Neutrophil (primary cell): ENCODE measurements around the gene RSPH3.

Experiments
- H3K27ac ChIP-seq: fragments of 200-600 bp; sonication (generic); 2 replicates; pipeline ENCODE4 v1.5.1; 2016; ENCODE audit warnings: mild to moderate bottlenecking, moderate library complexity
- H3K27me3 ChIP-seq: fragments of 200-600 bp; sonication (generic); 2 replicates; pipeline ENCODE4 v1.6.0; 2016; ENCODE audit warnings: mild to moderate bottlenecking
- H3K36me3 ChIP-seq: fragments of 200-600 bp; sonication (generic); 2 replicates; pipeline ENCODE4 v1.5.1; 2017
- H3K4me1 ChIP-seq, 2 experiments: fragments of 200-600 bp in 1 of 2; sonication (generic) in 1 of 2; 1 replicate in 1 of 2; 2 replicates in 1 of 2; pipeline versions ENCODE4 v1.5.1 to v1.6.1; 2013 to 2016; ENCODE audit warnings: low read depth in 1 of 2, low read length in 1 of 2, mild to moderate bottlenecking in 1 of 2, moderate library complexity in 1 of 2; ENCODE audit not compliant: control insufficient read depth in 1 of 2, insufficient read depth in 1 of 2
- H3K4me3 ChIP-seq, 2 experiments: fragments of 200-600 bp in 1 of 2; sonication (generic) in 1 of 2; 1 replicate in 1 of 2; 2 replicates in 1 of 2; pipeline ENCODE4 v1.5.1; 2013 to 2016; ENCODE audit warnings: low read depth in 1 of 2, low read length in 1 of 2, mild to moderate bottlenecking in 1 of 2, moderate library complexity in 1 of 2
- H3K9me3 ChIP-seq: fragments of 200-600 bp; sonication (generic); 2 replicates; pipeline ENCODE4 v1.5.1; 2016
- TF ChIP-seq, protein P1 (sequence below): fragments of 200-600 bp; sonication (generic); IDR thresholded peaks from 2 replicates; pipeline ENCODE4 v1.5.1; 2016; ENCODE audit warnings: antibody characterized with exemption

The RSPH3 gene

DNA sequence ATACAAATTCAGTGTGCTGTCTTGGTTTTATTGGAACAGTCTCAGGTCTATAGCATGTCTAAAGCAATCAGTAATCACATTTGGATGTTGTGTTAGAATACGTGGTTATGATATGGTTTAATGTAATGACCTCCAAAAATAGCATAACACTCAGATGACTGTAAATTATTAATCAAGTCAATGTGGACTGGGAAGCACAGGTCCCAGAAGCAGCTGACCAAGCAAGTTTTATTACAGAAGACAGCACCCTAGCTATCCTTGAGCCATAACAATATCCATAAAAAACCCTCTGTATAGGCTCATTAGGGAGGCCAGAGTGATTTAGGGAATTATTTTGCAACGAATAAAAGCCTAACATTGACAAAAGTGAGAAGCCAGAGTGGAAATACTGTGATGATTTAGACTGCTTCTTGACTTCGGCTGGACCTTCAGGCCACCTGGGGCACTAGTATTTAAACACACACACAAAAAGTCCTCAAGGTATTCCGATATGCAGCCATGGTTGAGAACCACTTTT, 66.9 kb downstream of the RSPH3 start:
- Histone ChIP-seq H3K27ac (no peak overlapping the region), H3K9me3 (no peaks in the 10 kb centered on the region), H3K4me1 (no peaks in the 10 kb centered on the region), H3K27me3 (peaks cover 11% of the 10 kb centered on the region), H3K4me3 (no peak overlapping the region), H3K36me3 (no peaks in the 10 kb centered on the region)
- TF ChIP-seq, protein P1, sequence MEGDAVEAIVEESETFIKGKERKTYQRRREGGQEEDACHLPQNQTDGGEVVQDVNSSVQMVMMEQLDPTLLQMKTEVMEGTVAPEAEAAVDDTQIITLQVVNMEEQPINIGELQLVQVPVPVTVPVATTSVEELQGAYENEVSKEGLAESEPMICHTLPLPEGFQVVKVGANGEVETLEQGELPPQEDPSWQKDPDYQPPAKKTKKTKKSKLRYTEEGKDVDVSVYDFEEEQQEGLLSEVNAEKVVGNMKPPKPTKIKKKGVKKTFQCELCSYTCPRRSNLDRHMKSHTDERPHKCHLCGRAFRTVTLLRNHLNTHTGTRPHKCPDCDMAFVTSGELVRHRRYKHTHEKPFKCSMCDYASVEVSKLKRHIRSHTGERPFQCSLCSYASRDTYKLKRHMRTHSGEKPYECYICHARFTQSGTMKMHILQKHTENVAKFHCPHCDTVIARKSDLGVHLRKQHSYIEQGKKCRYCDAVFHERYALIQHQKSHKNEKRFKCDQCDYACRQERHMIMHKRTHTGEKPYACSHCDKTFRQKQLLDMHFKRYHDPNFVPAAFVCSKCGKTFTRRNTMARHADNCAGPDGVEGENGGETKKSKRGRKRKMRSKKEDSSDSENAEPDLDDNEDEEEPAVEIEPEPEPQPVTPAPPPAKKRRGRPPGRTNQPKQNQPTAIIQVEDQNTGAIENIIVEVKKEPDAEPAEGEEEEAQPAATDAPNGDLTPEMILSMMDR: no peak

DNA sequence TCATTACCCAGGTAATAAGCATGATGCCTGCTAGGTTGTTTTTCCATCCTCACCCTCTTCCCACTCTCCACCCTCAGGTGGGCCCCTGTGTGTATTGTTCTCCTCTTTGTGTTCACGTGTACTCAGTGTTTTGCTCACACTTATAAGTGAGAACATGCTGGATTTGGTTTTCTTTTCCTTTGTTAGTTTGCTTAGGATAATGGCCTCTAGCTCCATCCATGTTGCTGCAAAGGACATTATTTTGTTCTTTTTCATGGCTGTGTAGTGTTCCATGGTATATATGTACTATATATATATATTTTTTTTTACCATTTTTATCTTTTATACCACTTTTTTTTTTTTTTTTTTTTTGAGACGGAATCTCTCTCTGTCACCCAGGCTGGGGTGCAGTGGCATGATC, 71.9 kb downstream of the RSPH3 start:
- H3K4me3 ChIP-seq: no peak overlapping the region
- H3K4me1 ChIP-seq: peaks cover 0 to 3% of the 10 kb centered on the region in 2 experiments
- no peaks in the 10 kb centered on the region for H3K36me3 ChIP-seq
- no peaks in the 10 kb centered on the region for H3K9me3 ChIP-seq
- H3K27ac ChIP-seq: no peak overlapping the region
- no peaks in the 10 kb centered on the region for H3K27me3 ChIP-seq
- TF ChIP-seq, protein P1: no peak

DNA sequence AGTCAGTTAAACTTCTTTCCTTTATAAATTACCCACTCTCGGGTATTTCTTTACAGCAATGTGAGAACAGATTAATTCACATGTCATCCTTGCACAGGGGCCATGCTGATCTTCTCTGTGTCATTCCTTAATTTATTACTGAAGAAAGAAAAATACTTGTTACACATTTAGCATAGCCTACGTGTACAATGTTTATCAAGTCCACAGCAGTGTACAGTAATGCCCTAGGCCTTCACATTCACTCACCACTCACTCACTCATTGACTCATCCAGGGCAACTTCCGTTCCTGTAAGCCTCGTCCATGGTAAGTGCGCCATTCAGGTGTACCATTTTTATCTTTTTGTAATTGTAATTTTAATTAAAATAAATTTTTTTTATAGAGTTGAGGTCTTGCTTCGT, 73.6 kb downstream of the RSPH3 start:
- H3K27me3 ChIP-seq: no peaks in the 10 kb centered on the region
- no peak overlapping the region for H3K27ac ChIP-seq
- TF ChIP-seq, protein P1: no peak
- H3K4me1 ChIP-seq: peaks cover 0 to 3% of the 10 kb centered on the region in 2 experiments
- H3K4me3 ChIP-seq: no peak overlapping the region
- H3K36me3 ChIP-seq: no peaks in the 10 kb centered on the region
- no peaks in the 10 kb centered on the region for H3K9me3 ChIP-seq

DNA sequence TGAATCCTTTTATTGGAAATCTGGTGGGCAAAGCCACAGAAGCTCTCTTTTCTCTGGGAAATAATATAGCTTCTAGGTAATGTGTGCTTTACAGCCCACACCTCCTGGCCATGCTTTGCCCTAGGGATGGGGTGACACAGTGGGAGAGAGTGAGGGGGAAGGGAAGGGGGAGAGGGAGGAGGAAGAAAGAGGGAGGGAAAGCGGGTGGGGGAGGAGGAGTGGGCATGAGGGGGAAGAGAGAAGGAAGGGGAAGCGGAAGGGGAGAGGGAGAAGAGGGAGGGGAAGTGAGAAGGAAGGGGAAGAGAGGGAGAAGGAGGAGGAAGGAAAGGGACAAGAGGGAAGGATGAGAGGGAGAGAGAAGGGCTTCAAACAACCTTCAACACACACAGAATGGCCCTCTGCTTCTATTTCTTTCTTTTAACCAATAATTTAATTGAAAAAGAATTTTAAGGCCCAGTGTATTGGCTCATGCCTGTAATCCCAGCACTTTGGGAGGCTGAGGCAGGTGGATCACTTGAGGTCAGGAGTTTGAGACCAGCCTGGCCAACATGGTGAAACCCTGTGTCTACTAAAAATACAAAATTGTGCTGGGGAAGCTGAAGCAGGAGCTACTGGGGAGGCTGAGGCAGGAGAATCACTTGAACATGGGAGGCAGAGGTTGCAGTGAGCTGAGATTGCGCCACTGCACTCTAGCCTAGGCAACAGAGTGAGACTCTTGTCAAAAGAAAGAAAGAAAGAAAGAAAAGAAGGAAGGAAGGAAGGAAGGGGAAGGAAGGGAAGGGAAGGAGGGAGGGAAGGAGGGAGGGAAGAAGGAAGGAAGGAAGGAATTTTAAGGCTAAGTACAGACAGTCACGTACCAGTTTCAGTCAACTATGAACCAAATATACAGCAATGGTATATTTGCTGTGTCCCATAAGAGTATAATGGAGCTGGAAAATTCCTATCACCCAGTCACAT, 75.2 kb downstream of the RSPH3 start:
- TF ChIP-seq, protein P1: no peak
- Histone ChIP-seq H3K4me1 (peaks cover 0 to 3% of the 10 kb centered on the region in 2 experiments), H3K4me3 (no peak overlapping the region), H3K9me3 (no peaks in the 10 kb centered on the region), H3K27me3 (no peaks in the 10 kb centered on the region), H3K27ac (no peak overlapping the region), H3K36me3 (no peaks in the 10 kb centered on the region)

DNA sequence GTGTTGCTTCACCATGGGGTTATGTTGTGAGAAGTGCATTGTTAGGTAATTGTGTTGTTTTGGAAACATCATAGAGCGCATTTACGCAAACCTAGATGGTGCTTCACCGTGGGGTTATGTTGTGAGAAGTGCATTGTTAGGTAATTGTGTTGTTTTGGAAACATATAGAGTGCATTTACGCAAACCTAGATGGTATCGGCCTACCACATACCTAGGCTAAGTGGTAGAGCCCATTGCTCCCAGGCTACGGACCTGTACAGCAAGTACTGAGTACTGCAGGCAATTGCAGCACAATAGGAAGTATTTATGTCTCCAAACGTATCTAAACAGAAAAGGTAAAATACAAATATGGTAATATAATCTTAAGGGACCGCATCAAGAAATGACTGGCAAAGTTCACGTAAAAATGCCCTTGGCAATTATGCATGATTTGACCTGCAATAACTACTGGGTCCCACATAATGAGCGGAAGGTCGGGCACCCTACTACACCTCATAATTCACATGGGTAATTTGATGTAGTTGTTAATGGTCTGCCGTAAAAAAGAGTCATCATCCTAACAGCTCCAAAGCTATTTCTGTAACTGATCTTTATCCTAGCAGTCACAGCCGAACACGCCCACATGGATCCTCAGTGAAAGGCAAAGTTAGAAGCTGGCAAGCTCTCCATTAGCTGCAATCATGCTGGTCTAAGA, 76.0 kb downstream of the RSPH3 start:
- no peaks in the 10 kb centered on the region for H3K27me3 ChIP-seq
- peaks cover 0 to 3% of the 10 kb centered on the region in 2 experiments for H3K4me1 ChIP-seq
- H3K36me3 ChIP-seq: no peaks in the 10 kb centered on the region
- no peak overlapping the region for H3K4me3 ChIP-seq
- H3K9me3 ChIP-seq: no peaks in the 10 kb centered on the region
- TF ChIP-seq, protein P1: no peak
- no peak overlapping the region for H3K27ac ChIP-seq
